ENCODE results near the gene ARHGAP4. TPM values are rescaled to one million over a fixed set of nuclear protein-coding genes. Genes with fewer than 3 reads are reported as not detected.

The ARHGAP4 gene
- total RNA-seq, 1 experiment from 2014 or later, result 67.4 TPM

DNA sequence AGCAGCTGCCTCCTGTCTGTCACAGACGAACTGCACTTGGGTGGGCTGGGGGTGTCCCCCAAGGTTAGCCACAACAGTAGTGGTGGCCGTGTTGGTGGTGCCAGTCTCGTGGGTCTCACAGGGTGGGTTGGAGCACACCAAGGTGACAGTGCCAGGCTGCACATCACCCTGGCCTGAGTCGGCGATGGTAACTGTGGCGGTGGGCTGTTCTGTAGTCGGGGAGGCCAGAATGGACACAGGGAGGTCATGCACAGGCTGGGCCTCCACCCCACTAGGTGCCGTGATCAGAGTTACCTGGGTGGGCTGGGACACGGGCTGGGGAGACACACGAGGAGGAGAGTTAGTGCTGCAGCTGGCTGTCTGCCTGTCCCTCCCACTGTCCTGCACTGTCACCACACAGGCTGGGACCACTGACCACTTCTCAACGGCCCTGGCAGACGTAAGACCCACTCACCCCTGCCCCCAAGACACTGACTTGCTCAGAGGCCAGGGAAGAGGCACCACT is 29.2 kb upstream of the ARHGAP4 start (continued):
- TF ChIP-seq TCF7L2 (IDR thresholded peaks at IDR 0.05; ENCODE audit: borderline replicate concordance, extremely low read depth, insufficient read depth, insufficient read length), result no peak
- TF ChIP-seq ELF1 (IDR thresholded peaks at IDR 0.05; ENCODE audit: borderline replicate concordance, low read depth), result no peak
- no peak for TF ChIP-seq EGR1 (IDR thresholded peaks at IDR 0.05; ENCODE audit: low read depth)
- TF ChIP-seq, protein P1, sequence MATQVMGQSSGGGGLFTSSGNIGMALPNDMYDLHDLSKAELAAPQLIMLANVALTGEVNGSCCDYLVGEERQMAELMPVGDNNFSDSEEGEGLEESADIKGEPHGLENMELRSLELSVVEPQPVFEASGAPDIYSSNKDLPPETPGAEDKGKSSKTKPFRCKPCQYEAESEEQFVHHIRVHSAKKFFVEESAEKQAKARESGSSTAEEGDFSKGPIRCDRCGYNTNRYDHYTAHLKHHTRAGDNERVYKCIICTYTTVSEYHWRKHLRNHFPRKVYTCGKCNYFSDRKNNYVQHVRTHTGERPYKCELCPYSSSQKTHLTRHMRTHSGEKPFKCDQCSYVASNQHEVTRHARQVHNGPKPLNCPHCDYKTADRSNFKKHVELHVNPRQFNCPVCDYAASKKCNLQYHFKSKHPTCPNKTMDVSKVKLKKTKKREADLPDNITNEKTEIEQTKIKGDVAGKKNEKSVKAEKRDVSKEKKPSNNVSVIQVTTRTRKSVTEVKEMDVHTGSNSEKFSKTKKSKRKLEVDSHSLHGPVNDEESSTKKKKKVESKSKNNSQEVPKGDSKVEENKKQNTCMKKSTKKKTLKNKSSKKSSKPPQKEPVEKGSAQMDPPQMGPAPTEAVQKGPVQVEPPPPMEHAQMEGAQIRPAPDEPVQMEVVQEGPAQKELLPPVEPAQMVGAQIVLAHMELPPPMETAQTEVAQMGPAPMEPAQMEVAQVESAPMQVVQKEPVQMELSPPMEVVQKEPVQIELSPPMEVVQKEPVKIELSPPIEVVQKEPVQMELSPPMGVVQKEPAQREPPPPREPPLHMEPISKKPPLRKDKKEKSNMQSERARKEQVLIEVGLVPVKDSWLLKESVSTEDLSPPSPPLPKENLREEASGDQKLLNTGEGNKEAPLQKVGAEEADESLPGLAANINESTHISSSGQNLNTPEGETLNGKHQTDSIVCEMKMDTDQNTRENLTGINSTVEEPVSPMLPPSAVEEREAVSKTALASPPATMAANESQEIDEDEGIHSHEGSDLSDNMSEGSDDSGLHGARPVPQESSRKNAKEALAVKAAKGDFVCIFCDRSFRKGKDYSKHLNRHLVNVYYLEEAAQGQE (IDR thresholded peaks at IDR 0.05; ENCODE audit: low read depth), result no peak

DNA sequence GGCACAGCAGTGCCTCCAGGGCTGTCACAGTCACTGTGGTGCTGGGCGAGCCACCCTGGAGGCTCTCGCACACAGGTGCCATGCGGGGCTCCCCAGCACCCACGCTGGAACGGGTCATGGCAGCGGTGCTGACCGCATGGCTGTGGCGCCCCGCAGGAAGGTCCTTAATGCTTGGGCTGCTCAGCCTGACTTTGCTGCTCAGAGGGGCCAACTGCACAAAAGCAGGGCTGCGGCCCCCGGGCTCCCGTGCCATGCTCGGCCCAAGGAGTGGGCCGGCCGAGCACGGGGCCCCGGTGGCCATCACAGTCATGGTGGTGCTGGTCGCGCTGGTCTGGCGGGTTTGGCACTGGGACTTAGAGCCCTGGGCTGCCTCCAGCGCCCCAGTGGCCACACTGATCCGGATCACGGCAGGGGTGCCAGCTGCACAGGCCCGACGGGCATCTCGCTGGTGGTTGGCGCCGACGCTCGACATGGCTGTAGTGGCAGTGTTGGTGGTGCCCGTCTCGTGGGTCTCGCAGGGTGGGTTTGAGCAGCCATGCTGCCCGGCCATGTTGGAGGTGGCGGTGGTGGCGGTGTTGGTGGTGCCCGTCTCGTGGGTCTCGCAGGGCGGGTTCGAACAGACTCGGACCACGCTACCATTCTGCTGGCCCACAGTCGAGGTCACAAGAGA is 28.6 kb upstream of the ARHGAP4 start:
- ChIA-PET RAD21 (ENCODE audit: low non-redundant PET in 1 of 2, low total read pairs in 2 of 2, uncharacterized antibody in 2 of 2, unreplicated experiment in 2 of 2) (no interaction called here), CTCF (no interaction called here), POLR2A (no interaction called here)
- intact Hi-C loops (cut with micrococcal nuclease), result no loop called here
- Histone ChIP-seq H3K36me3 (ENCODE audit: control insufficient read depth in 1 of 2, insufficient read depth in 2 of 2, low read length in 2 of 2) (peaks cover 0 to 19% of the 10 kb centered on the region in 2 experiments; a peak in 1 of 4 replicates), H3K9me2 (ENCODE audit: insufficient read depth) (no peaks in the 10 kb centered on the region), H3K79me2 (ENCODE audit: insufficient read depth, low read length) (no peaks in the 10 kb centered on the region; the same call in 1 of the 2 replicates), H3K4me3 (replicated peaks in 1 of 2; ENCODE audit: low read depth in 1 of 2, low read length in 2 of 2) (no peak overlapping the region), H2AFZ (ENCODE audit: low read depth, low read length, poor library complexity, severe bottlenecking) (no peak overlapping the region), H3K4me1 (ENCODE audit: control insufficient read depth in 1 of 2, insufficient read depth in 2 of 2, low read length in 2 of 2) (no peaks in the 10 kb centered on the region), H3K27ac (ENCODE audit: low read depth, low read length) (no peak overlapping the region), H3K9ac (ENCODE audit: low read length) (no peak overlapping the region), H3K4me2 (ENCODE audit: low read length) (no peak overlapping the region), H3K9me3 (ENCODE audit: control insufficient read depth in 1 of 2, insufficient read depth in 1 of 2, low read depth in 1 of 2, low read length in 2 of 2) (no peaks in the 10 kb centered on the region), H4K20me1 (ENCODE audit: insufficient read depth) (no peaks in the 10 kb centered on the region), H3K27me3 (ENCODE audit: insufficient read depth, low read length) (no peaks in the 10 kb centered on the region)
- DNase-seq (ENCODE audit: low read depth, low spot score) (no peak), ATAC-seq (no peak)
- BruUV-seq (replicated peaks), result TSS peak; percentile 8
- TF ChIP-seq POLR2AphosphoS5 (IDR thresholded peaks at IDR 0.05; ENCODE audit: low read depth, low read length), result no peak
- TF ChIP-seq ELF1 (IDR thresholded peaks at IDR 0.05; ENCODE audit: borderline replicate concordance, low read depth), result no peak
- no peak for TF ChIP-seq POLR2A (IDR thresholded peaks at IDR 0.05; ENCODE audit: borderline replicate concordance, extremely low read depth, insufficient read depth, insufficient read length)
- TF ChIP-seq ZNF274 (IDR thresholded peaks at IDR 0.05; ENCODE audit: low read depth, low read length), result no peak
- no peak for TF ChIP-seq CTCF (IDR thresholded peaks at IDR 0.05 in 2 of 3, conservative IDR thresholded peaks at IDR 0.05 in 1 of 3; ENCODE audit: borderline replicate concordance in 1 of 3, insufficient read depth in 1 of 3, low read depth in 2 of 3, low read length in 2 of 3)
- no peak for TF ChIP-seq EZH2 (IDR thresholded peaks at IDR 0.05)
- no peak for TF ChIP-seq CEBPB (IDR thresholded peaks at IDR 0.05; ENCODE audit: low read depth)
- TF ChIP-seq, protein P2, sequence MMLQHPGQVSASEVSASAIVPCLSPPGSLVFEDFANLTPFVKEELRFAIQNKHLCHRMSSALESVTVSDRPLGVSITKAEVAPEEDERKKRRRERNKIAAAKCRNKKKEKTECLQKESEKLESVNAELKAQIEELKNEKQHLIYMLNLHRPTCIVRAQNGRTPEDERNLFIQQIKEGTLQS (IDR thresholded peaks at IDR 0.05), result no peak
- TF ChIP-seq YY1 (IDR thresholded peaks at IDR 0.05; ENCODE audit: extremely low read depth, insufficient replicate concordance, low read depth, low read length), result no peak
- TF ChIP-seq RAD21 (IDR thresholded peaks at IDR 0.05; ENCODE audit: low read depth), result no peak
- TF ChIP-seq CBX3 (IDR thresholded peaks at IDR 0.05; ENCODE audit: low read depth), result no peak
- TF ChIP-seq FOSL1 (IDR thresholded peaks at IDR 0.05; ENCODE audit: low read depth), result no peak
- TF ChIP-seq TCF7L2 (IDR thresholded peaks at IDR 0.05; ENCODE audit: borderline replicate concordance, extremely low read depth, insufficient read depth, insufficient read length), result no peak
- no peak for TF ChIP-seq JUND (IDR thresholded peaks at IDR 0.05)
- TF ChIP-seq EZH2phosphoT487 (IDR thresholded peaks at IDR 0.05; ENCODE audit: borderline replicate concordance), result no peak
